Peyer's patch (tissue), 4 donors: ENCODE data around the gene PRR5L. TPM values are rescaled to one million over a fixed set of nuclear protein-coding genes. Genes with fewer than 3 reads are reported as not detected.

Experiments used
- DNase-seq, 3 donors: peaks; one replicate each; pipeline ENCODE4 v3.0.0-alpha.2; 2017 to 2019
- H3K27ac ChIP-seq, 4 donors: fragments of 200-600 bp; sonication (generic); one replicate each; pipeline ENCODE4 v1.5.1; 2016 to 2019
- H3K27me3 ChIP-seq, 2 donors: fragments of 200-600 bp; sonication (generic); one replicate each; pipeline ENCODE4 v1.5.1; 2019
- H3K36me3 ChIP-seq, 3 donors: fragments of 200-600 bp; sonication (generic); one replicate each; pipeline ENCODE4 v1.5.1; 2016 to 2019
- H3K4me1 ChIP-seq, 4 donors: fragments of 200-600 bp; sonication (generic); one replicate each; pipeline ENCODE4 v1.5.1; 2016 to 2019
- H3K4me3 ChIP-seq, 4 donors: fragments of 200-600 bp; sonication (generic); 1 replicate in 3 of 4; 2 replicates in 1 of 4; pipeline ENCODE4 v1.5.1; 2016 to 2019; ENCODE audit warnings: mild to moderate bottlenecking in 1 of 4
- H3K9me3 ChIP-seq, 4 donors: fragments of 200-600 bp; sonication (generic); one replicate each; pipeline ENCODE4 v1.5.1; 2016 to 2019; ENCODE audit warnings: mild to moderate bottlenecking in 1 of 4
- POLR2A ChIP-seq, 2 donors: fragments of 450-650 bp; IDR thresholded peaks; one replicate each; pipeline ENCODE4 v1.5.1; 2017; ENCODE audit warnings: antibody characterized with exemption in 2 of 2, mild to moderate bottlenecking in 2 of 2, moderate library complexity in 2 of 2
- total RNA-seq, 4 donors: library from RNA; depleted of rRNA; stranded (reverse); fragments of >200 nt; gene quantifications; one replicate each; pipeline ENCODE4 v1.1.0, GENCODE V29; 2016
- TF ChIP-seq, protein P1 (sequence below), 6 experiments: fragments of 450-650 bp in 4 of 6; fragments of 200-600 bp in 2 of 6; sonication (generic) in 1 of 6; IDR thresholded peaks; one replicate each; pipeline ENCODE4 v1.5.1; 2017 to 2019; ENCODE audit warnings: antibody characterized with exemption in 6 of 6, mild to moderate bottlenecking in 3 of 6, moderate library complexity in 1 of 6

Gene PRR5L
- total RNA-seq, 4 donors from 2014 or later: 74.3 to 100 (median 89.9) TPM

DNA sequence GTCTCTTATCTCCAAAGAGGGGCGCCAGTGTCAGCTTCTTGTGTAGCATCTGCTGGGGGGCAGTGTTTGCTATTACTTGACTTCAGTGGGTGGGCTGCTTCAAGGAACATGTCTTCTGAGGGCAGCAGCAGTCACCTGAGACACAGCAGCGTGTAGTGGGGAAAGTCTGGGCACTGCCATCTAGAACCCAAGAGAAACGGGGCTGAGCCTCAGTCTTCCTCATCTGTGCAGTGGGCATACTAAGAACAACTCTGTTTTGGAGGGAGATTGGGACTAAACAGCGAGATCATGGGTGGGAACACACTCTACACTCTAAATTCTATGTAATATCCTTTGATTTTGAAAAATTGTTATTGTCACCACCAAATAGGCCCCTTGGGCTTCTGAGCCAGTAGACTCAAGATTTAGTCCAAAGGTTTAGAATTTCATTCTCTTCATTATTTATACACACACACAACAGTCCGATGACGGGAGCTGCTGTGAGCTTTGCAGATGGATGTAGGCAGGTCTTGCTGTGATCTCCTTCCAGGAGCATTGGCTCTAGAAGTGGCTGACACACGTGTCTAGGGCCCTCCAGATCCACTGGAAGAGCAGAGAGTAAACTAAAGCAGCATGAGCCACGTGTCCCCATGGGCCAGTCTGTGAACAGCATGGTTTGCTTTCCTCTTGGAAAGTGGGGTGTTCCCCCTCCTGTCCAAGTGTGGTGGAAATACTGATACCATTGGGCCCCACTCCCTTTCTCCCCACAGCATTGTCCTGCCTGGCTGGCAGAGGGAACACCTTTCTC is 162.2 kb downstream of the PRR5L start:
- peaks cover 0 to 35% (median 0%) of the 10 kb centered on the region in 3 donors for H3K36me3 ChIP-seq
- H3K4me1 ChIP-seq: no peaks in the 10 kb centered on the region
- TF ChIP-seq, protein P1, sequence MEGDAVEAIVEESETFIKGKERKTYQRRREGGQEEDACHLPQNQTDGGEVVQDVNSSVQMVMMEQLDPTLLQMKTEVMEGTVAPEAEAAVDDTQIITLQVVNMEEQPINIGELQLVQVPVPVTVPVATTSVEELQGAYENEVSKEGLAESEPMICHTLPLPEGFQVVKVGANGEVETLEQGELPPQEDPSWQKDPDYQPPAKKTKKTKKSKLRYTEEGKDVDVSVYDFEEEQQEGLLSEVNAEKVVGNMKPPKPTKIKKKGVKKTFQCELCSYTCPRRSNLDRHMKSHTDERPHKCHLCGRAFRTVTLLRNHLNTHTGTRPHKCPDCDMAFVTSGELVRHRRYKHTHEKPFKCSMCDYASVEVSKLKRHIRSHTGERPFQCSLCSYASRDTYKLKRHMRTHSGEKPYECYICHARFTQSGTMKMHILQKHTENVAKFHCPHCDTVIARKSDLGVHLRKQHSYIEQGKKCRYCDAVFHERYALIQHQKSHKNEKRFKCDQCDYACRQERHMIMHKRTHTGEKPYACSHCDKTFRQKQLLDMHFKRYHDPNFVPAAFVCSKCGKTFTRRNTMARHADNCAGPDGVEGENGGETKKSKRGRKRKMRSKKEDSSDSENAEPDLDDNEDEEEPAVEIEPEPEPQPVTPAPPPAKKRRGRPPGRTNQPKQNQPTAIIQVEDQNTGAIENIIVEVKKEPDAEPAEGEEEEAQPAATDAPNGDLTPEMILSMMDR (IDR thresholded peaks at IDR 0.05): no peak
- no peak for TF ChIP-seq POLR2A (IDR thresholded peaks at IDR 0.05)
- no peak overlapping the region for H3K4me3 ChIP-seq
- DNase-seq: no peak
- no peaks in the 10 kb centered on the region for H3K27me3 ChIP-seq
- no peaks in the 10 kb centered on the region for H3K9me3 ChIP-seq
- no peak overlapping the region for H3K27ac ChIP-seq

DNA sequence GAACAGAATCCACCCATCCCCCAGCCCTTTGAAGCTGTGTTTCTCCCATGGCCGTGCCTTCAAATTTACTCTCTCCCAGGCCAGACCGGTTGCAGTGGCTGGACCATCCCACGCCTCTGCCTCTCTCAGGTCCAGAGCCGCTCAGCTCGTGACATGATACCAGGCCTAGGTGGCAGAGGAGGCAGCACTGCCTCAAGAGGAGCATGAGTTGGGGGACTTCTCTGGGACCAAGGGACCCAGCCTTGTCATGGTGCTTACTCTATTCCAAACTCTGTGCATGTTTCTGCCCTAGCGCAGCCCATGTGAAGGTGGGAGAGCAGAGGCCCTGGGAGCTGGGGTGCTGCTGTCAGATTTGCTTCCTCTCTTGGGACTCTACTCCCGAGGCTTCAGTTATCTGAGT is 163.0 kb downstream of the PRR5L start:
- DNase-seq: no peak
- Histone ChIP-seq H3K27ac (no peak overlapping the region), H3K4me3 (no peak overlapping the region), H3K9me3 (no peaks in the 10 kb centered on the region), H3K36me3 (peaks cover 0 to 34% (median 0%) of the 10 kb centered on the region in 3 donors), H3K27me3 (no peaks in the 10 kb centered on the region), H3K4me1 (no peaks in the 10 kb centered on the region)
- TF ChIP-seq, protein P1 (IDR thresholded peaks at IDR 0.05): no peak
- TF ChIP-seq POLR2A (IDR thresholded peaks at IDR 0.05): no peak

DNA sequence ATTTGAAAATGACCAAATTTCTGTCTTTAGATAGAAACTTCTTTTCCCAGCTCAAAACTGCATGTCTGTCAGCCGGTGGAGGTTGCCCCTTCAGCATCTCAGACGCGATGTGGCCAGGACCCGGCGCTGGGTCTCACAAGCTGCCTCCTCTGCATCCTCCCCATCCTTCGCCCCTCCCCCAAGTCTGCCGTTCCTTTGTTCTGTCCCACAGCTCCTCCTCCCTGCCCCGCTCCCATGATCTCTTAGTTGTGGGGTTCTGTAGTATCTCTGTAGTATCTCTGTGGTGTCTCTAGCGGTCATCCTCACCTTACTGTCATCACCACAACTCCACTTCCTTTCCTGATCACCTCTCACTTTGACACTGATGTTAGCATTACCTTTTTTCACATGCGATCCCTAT is 164.1 kb downstream of the PRR5L start:
- Histone ChIP-seq H3K36me3 (peaks cover 0 to 23% (median 0%) of the 10 kb centered on the region in 3 donors), H3K9me3 (no peaks in the 10 kb centered on the region), H3K4me3 (no peak overlapping the region), H3K4me1 (no peaks in the 10 kb centered on the region), H3K27me3 (no peaks in the 10 kb centered on the region), H3K27ac (no peak overlapping the region)
- DNase-seq: no peak
- TF ChIP-seq, protein P1 (IDR thresholded peaks at IDR 0.05): no peak
- TF ChIP-seq POLR2A (IDR thresholded peaks at IDR 0.05): no peak

DNA sequence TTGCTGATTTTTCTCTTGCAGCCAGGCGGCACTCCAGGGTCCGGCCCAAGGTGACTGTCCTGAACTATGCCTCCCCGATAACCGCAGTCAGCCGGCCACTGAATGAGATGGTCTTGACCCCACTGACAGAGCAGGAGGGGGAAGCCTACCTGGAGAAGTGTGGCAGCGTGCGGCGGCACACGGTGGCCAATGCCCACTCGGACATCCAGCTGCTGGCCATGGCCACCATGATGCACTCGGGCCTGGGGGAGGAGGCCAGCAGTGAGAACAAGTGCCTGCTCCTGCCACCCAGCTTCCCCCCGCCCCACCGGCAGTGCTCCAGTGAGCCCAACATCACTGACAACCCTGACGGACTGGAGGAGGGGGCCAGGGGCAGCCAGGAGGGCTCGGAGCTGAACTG is 166.2 kb downstream of the PRR5L start:
- no peak for DNase-seq
- TF ChIP-seq, protein P1 (IDR thresholded peaks at IDR 0.05): no peak
- no peak for TF ChIP-seq POLR2A (IDR thresholded peaks at IDR 0.05)
- no peak overlapping the region for H3K27ac ChIP-seq
- no peaks in the 10 kb centered on the region for H3K4me1 ChIP-seq
- H3K36me3 ChIP-seq: peaks cover 0 to 15% (median 0%) of the 10 kb centered on the region in 3 donors
- H3K27me3 ChIP-seq: no peaks in the 10 kb centered on the region
- no peaks in the 10 kb centered on the region for H3K9me3 ChIP-seq
- no peak overlapping the region for H3K4me3 ChIP-seq

DNA sequence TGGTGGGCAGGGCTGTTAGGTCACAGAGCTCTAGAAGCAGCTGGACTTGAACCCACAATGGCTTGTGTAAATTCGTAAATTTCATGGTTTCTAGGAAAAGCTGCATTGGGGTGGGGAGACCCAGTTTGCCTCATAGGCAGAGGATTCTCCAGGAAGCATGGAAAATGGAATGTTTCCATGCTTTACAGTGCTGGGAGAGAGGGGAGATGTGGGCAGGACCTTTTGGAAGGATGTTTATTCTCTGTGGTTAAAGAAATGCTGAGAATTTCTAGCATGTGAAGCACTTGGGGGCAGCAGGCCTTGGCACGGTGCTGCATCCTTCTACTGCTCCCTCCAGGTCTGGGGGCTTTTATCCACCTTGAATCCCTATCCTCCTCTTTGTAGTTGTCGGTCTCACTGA is 167.7 kb downstream of the PRR5L start:
- peaks cover 0 to 15% (median 0%) of the 10 kb centered on the region in 3 donors for H3K36me3 ChIP-seq
- no peak overlapping the region for H3K27ac ChIP-seq

More for the DNA sequence above, 167.7 kb downstream of the PRR5L start:
- H3K4me1 ChIP-seq: no peaks in the 10 kb centered on the region
- TF ChIP-seq POLR2A (IDR thresholded peaks at IDR 0.05): no peak
- TF ChIP-seq, protein P1 (IDR thresholded peaks at IDR 0.05): no peak
- no peak overlapping the region for H3K4me3 ChIP-seq
- DNase-seq: no peak
- no peaks in the 10 kb centered on the region for H3K9me3 ChIP-seq
- no peaks in the 10 kb centered on the region for H3K27me3 ChIP-seq
